NB4 (cell line): ENCODE data around the gene CDH13.

Experiments used
- DNase-seq: peaks from one replicate; pipeline ENCODE4 v3.0.0; 2010; ENCODE audit warnings: low read depth
- H3K4me3 ChIP-seq: one replicate; pipeline ENCODE4 v1.5.1; 2011; ENCODE audit warnings: mild to moderate bottlenecking, low read depth, low read length, moderate library complexity
- MYC ChIP-seq: IDR thresholded peaks from 2 replicates; pipeline ENCODE4 v1.6.1; 2011; ENCODE audit warnings: low read depth, low read length
- POLR2A ChIP-seq: IDR thresholded peaks from 2 replicates; pipeline ENCODE4 v1.6.1; 2011; ENCODE audit warnings: mild to moderate bottlenecking; ENCODE audit not compliant: insufficient read length; ENCODE audit errors: extremely low read depth
- TF ChIP-seq, protein P1 (sequence below): IDR thresholded peaks from one replicate; pipeline ENCODE4 v1.5.1; 2012; ENCODE audit warnings: low read depth, low read length
- TF ChIP-seq, protein P2 (sequence below): IDR thresholded peaks from 2 replicates; pipeline ENCODE4 v1.6.1; 2011; ENCODE audit warnings: low read depth, low read length

CDH13 gene

DNA sequence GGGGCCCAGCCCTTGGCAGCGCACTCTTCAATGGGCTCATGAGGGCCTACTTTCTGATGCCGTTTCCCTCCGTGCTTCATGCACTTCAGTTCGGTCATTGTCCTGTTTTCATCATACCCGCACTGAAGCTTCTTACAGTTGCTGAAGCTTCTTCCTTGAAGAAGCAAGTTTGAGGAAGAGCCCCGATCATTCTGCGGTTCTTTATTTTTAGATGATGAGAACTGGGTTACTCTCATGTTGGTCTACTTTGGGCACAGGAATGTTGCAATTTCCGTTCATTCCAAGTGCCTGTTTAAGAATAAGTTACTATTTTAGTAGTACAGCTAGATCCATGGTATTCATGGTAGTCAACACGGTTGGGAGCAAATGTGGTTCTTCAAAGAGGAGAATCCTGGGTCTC lies 593.3 kb downstream of the CDH13 start:
- peak; percentile 77 for DNase-seq
- H3K4me3 ChIP-seq, result no peak overlapping the region
- TF ChIP-seq, protein P1, sequence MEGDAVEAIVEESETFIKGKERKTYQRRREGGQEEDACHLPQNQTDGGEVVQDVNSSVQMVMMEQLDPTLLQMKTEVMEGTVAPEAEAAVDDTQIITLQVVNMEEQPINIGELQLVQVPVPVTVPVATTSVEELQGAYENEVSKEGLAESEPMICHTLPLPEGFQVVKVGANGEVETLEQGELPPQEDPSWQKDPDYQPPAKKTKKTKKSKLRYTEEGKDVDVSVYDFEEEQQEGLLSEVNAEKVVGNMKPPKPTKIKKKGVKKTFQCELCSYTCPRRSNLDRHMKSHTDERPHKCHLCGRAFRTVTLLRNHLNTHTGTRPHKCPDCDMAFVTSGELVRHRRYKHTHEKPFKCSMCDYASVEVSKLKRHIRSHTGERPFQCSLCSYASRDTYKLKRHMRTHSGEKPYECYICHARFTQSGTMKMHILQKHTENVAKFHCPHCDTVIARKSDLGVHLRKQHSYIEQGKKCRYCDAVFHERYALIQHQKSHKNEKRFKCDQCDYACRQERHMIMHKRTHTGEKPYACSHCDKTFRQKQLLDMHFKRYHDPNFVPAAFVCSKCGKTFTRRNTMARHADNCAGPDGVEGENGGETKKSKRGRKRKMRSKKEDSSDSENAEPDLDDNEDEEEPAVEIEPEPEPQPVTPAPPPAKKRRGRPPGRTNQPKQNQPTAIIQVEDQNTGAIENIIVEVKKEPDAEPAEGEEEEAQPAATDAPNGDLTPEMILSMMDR, result no peak
- TF ChIP-seq MYC (no peak), POLR2A (no peak)
- TF ChIP-seq, protein P2, sequence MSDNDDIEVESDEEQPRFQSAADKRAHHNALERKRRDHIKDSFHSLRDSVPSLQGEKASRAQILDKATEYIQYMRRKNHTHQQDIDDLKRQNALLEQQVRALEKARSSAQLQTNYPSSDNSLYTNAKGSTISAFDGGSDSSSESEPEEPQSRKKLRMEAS, result no peak

DNA sequence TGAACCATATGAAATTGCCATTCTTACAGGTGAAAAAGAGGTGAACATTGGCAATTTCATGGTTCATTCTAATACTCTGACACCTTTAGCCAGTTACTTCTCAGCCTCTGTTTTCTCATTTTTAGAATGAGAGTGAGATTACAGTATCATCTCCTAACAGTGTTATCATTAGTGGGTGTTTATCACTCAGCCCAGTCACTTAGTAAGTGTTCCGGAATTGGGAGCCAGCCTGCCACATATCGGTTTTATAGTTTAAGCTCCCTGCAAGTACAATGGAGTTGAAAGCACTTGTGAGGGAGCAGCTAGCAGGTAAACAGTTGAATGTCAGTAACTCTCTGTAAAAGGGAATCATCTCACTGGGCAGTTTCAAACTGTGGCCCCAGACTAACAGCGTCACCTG lies 597.9 kb downstream of the CDH13 start:
- TF ChIP-seq POLR2A, result no peak
- TF ChIP-seq, protein P1, result no peak
- TF ChIP-seq MYC, result no peak
- TF ChIP-seq, protein P2, result no peak
- no peak overlapping the region for H3K4me3 ChIP-seq

DNA sequence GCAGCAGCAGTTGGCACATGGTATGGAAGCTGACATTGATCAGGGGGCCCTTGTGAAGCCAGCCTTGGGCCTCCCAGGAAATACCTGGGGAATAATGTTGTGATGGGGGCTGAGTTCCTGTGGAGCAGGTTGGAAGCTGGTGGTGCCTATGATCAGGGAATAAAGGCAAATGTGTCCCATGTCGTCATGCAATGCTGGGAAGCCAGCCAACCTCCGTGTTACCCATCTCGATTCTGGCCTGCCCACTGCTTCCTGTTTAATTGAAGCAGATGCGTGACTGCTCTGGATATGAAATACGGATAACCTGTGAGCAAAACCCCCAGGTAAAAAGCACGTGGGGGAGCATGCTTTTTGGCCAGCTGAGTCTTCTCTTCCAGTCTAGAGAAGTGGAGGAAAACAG lies 600.6 kb downstream of the CDH13 start:
- TF ChIP-seq POLR2A (no peak), MYC (no peak)
- TF ChIP-seq, protein P1, result no peak
- TF ChIP-seq, protein P2, result no peak
- H3K4me3 ChIP-seq, result no peak overlapping the region
- no peak for DNase-seq

More for the DNA sequence above, 597.9 kb downstream of the CDH13 start:
- DNase-seq, result no peak

DNA sequence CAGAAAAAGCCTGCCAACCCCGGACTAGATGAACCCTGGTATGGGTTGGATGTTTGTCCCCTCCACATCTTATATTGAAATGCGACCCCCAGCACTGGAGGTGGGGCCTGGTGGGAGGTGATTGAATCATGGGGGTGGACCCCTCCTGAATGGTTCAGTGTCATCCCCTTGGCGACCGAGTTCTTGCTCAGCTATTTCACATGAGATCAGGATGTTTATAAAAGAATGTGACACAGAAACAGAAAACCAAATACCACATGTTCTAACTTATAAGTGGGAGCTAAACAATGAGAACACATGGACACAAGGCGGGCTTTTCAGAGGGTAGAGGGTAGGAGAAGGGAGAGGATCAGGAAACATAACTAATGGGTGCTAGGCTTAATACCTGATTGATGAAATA lies 605.0 kb downstream of the CDH13 start:
- no peak overlapping the region for H3K4me3 ChIP-seq
- TF ChIP-seq POLR2A (no peak), MYC (no peak)
- TF ChIP-seq, protein P2, result no peak
- TF ChIP-seq, protein P1, result no peak
- no peak for DNase-seq

DNA sequence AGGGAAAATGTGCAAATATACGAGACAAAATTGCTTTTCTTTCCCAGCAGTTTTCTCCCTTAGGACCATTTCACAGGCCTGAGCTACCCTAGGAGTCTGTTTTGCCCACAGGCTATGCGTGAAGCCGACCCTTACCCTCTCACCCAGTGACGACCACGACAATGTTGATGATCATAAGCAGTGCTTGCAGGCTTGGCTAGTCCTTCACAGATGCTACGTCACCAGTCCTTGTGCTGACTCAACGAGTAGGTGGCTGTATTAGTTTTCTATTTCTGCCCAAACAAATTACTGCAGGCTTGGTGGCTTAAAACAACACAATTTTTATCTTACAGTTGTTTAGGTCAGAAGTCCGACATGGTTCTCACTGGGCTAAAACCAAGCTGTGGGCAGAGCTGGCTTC lies 606.4 kb downstream of the CDH13 start:
- no peak overlapping the region for H3K4me3 ChIP-seq
- DNase-seq, result no peak
- TF ChIP-seq POLR2A (no peak), MYC (no peak)
- TF ChIP-seq, protein P2, result no peak
- TF ChIP-seq, protein P1, result no peak
